Astrocyte of the cerebellum (primary cell): ENCODE measurements around the gene DIDO1.

Source experiments
- DNase-seq: peaks from one replicate; pipeline ENCODE4 v3.0.0-alpha.2; 2011; ENCODE audit warnings: low read depth
- H3K4me3 ChIP-seq: 2 replicates; pipeline ENCODE4 v1.5.1; 2011; ENCODE audit warnings: mild to moderate bottlenecking, low read depth, low read length, moderate library complexity
- CTCF ChIP-seq: IDR thresholded peaks from 2 replicates; pipeline ENCODE4 v1.5.1; 2012; ENCODE audit warnings: low read length, low read depth, moderate library complexity, mild to moderate bottlenecking; ENCODE audit errors: missing control alignments
- in situ Hi-C: cut with HindIII; loops from 2 replicates; pipeline ENCODE4 v1.10.0; 2017; ENCODE audit warnings: low sequenced_read_pairs

DIDO1 gene

GRCh38 chr20:62830251-62830650 is 96.1 kb downstream of the DIDO1 start:
- no peak for TF ChIP-seq CTCF
- in situ Hi-C loops, result no loop called here
- DNase-seq, result no peak
- no peak overlapping the region for H3K4me3 ChIP-seq

DNA sequence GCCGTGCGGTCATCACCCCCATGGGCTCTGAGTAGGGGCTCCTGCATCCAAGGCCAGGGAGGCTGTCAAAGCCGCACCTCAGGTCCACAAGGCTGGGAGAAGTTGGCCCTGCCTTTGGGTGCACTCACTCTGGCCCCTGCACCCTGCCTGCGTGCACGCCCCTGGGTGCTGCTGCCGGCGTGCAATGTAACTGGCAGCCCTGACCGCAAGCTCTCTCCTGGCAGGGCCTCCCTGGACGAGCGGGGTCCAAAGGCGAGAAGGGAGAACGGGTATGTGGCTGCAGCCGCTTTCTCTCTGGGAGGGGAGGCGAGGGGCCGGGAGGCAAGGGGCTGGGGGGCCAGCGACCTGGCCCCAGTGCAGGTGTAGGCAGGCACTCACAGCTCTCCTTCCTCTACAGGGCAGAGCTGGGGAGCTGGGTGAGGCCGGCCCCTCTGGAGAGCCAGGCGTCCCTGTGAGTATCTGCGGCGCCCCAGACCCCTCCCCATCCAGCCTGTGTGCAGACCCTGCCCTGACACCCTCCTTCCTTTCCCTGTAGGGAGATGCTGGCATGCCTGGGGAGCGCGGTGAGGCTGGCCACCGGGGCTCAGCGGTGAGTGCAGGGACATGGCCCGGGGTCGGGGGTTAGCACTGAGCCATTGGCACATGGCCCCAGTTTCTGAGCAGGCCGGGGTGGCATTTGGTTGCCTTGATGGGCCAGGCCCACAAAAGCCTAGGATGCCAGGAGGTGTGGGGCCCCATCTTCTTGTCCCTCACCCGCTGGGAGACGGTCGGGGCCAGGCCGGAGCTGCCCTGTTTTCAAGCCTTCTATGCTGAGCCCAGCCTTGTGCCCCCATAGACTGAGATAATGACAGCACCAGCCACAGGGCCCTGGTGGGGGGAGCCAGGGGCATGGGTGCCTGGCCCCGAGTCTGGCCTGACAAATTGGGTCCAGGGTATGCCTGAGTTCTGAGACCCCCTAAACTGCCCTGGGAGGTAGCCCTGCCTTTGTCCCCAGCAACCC is 96.8 kb downstream of the DIDO1 start:
- no peak overlapping the region for H3K4me3 ChIP-seq
- TF ChIP-seq CTCF, result no peak
- DNase-seq, result no peak
- in situ Hi-C loops, result no loop called here

DNA sequence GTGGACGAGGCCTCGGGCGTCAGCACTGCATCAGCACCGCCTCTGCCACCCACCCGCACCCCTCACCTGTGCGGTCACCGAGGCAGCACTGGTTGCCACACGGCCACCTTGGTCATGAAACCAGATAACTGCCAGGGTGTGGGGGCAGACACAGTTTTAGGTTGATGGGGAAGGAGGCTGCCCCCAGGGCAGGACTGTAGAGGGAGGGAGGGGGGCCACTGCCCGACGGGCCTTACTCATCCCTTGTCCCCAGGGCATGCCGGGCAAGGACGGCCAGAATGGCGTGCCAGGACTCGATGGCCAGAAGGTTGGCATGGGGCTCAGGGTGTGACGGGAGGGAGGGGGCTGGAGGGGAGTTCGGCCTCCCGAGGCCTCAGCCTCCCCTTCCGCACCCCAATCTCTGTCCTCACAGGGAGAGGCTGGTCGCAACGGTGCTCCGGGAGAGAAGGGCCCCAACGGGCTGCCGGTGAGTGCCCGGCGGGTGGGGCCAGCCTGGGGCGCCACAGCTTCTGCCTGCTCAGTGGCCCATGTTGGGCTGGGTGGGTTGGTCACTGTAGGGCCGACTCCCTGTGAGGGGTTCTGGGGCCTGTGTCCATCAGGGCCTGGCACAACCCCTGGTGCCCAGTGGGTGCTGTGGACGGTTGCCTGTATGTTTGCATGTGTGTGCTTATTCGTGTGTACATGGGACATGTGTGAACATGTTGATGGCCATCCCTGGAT is 97.6 kb downstream of the DIDO1 start:
- H3K4me3 ChIP-seq, result no peak overlapping the region
- TF ChIP-seq CTCF, result no peak
- in situ Hi-C loops, result no loop called here
- no peak for DNase-seq

- in situ Hi-C loops, result no loop called here
- DNase-seq, result no peak
- no peak for TF ChIP-seq CTCF
- no peak overlapping the region for H3K4me3 ChIP-seq
Measured at GRCh38 chr20:62828051-62828450, 98.3 kb downstream of the DIDO1 start.
